ENCODE measurements around the gene KRT15. TPM values are rescaled to one million over a fixed set of nuclear protein-coding genes. Genes with fewer than 3 reads are reported as not detected.

Gene KRT15
- total RNA-seq, 1 experiment from 2014 or later = 0.55 TPM

DNA sequence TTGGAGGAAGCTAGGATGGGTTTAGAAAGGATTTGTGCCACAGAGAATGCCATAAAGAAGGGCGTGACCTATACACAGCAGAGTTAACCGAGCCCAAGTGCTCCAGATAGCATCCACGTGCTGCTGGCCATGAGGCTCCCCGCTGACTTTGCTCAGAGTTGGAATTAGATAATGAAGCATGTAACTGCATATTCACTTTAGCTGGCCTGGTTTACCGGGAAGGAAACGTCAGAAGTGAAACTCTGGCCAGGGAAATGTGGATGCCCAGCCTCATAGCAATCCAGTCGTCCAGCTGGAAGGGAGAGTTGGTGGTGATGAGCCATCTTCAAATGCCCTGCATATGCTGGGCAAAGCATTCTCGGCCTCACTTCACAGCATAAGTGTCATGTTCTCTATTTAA, 43.8 kb downstream of the KRT15 start (continued):
- TF ChIP-seq, protein P1, sequence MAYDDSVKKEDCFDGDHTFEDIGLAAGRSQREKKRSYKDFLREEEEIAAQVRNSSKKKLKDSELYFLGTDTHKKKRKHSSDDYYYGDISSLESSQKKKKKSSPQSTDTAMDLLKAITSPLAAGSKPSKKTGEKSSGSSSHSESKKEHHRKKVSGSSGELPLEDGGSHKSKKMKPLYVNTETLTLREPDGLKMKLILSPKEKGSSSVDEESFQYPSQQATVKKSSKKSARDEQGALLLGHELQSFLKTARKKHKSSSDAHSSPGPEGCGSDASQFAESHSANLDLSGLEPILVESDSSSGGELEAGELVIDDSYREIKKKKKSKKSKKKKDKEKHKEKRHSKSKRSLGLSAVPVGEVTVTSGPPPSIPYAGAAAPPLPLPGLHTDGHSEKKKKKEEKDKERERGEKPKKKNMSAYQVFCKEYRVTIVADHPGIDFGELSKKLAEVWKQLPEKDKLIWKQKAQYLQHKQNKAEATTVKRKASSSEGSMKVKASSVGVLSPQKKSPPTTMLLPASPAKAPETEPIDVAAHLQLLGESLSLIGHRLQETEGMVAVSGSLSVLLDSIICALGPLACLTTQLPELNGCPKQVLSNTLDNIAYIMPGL (CRISPR knock-in tag; IDR thresholded peaks at IDR 0.05) = no peak
- TF ChIP-seq, protein P2, sequence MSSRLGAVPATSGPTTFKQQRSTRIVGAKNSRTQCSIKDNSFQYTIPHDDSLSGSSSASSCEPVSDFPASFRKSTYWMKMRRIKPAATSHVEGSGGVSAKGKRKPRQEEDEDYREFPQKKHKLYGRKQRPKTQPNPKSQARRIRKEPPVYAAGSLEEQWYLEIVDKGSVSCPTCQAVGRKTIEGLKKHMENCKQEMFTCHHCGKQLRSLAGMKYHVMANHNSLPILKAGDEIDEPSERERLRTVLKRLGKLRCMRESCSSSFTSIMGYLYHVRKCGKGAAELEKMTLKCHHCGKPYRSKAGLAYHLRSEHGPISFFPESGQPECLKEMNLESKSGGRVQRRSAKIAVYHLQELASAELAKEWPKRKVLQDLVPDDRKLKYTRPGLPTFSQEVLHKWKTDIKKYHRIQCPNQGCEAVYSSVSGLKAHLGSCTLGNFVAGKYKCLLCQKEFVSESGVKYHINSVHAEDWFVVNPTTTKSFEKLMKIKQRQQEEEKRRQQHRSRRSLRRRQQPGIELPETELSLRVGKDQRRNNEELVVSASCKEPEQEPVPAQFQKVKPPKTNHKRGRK (CRISPR knock-in tag; IDR thresholded peaks at IDR 0.05; ENCODE audit: borderline replicate concordance) = no peak
- TF ChIP-seq GRHL2 (CRISPR knock-in tag; IDR thresholded peaks at IDR 0.05; ENCODE audit: insufficient replicate concordance, severe bottlenecking) = no peak
- no peak for TF ChIP-seq NFYB (CRISPR knock-in tag; conservative IDR thresholded peaks at IDR 0.05; ENCODE audit: low read depth)

DNA sequence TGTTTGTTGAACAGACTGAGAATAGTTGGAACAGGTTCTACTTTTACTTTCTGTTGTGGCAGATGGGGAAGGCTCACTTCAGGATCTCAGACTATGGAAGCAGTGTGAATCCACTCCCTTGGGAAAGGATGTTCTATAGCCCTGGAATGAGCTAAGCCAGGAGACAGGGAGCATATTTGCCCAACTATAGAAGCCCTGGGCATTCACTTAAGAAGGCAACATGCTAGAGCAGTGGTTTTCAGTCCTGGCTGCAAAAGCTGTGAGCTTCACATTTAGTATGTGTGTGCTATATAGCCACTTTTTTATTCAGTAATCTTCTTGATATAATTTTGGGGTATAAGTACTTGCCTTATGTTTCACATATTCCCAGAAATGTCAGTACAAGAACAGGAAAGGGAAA, 50.3 kb downstream of the KRT15 start:
- Mint-ChIP-seq H3K4me1 (no peaks in the 10 kb centered on the region), H3K27ac (no peak overlapping the region), H3K27me3 (ENCODE audit: low read depth) (peaks cover 5% of the 10 kb centered on the region), H3K9me3 (peaks cover 25% of the 10 kb centered on the region), H3K36me3 (no peaks in the 10 kb centered on the region), H3K4me3 (no peak overlapping the region)
- DNase-seq (ENCODE audit: low spot score) (no peak), ATAC-seq (no peak)
- TF ChIP-seq FOXP1 (CRISPR knock-in tag; IDR thresholded peaks at IDR 0.05; ENCODE audit: borderline replicate concordance) (no peak), RORB (CRISPR knock-in tag; IDR thresholded peaks at IDR 0.05) (no peak), ETV6 (CRISPR knock-in tag; IDR thresholded peaks at IDR 0.05) (no peak), MXD4 (CRISPR knock-in tag; IDR thresholded peaks at IDR 0.05; ENCODE audit: borderline replicate concordance) (no peak), FOXK1 (CRISPR knock-in tag; IDR thresholded peaks at IDR 0.05) (no peak), SOX15 (CRISPR knock-in tag; IDR thresholded peaks at IDR 0.05) (no peak), SMAD3 (CRISPR knock-in tag; IDR thresholded peaks at IDR 0.05; ENCODE audit: borderline replicate concordance) (no peak), CBFB (CRISPR knock-in tag; IDR thresholded peaks at IDR 0.05; ENCODE audit: low read depth) (no peak)
- TF ChIP-seq, protein P3, sequence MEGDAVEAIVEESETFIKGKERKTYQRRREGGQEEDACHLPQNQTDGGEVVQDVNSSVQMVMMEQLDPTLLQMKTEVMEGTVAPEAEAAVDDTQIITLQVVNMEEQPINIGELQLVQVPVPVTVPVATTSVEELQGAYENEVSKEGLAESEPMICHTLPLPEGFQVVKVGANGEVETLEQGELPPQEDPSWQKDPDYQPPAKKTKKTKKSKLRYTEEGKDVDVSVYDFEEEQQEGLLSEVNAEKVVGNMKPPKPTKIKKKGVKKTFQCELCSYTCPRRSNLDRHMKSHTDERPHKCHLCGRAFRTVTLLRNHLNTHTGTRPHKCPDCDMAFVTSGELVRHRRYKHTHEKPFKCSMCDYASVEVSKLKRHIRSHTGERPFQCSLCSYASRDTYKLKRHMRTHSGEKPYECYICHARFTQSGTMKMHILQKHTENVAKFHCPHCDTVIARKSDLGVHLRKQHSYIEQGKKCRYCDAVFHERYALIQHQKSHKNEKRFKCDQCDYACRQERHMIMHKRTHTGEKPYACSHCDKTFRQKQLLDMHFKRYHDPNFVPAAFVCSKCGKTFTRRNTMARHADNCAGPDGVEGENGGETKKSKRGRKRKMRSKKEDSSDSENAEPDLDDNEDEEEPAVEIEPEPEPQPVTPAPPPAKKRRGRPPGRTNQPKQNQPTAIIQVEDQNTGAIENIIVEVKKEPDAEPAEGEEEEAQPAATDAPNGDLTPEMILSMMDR (IDR thresholded peaks at IDR 0.05) = no peak
- POLR2A ChIA-PET = no interaction called here
- CTCF ChIA-PET = interaction anchor here (0.6 kb wide), 1 partner anchor 419 kb away, joined by 4 read pairs; no protein-coding TSS in a partner anchor

DNA sequence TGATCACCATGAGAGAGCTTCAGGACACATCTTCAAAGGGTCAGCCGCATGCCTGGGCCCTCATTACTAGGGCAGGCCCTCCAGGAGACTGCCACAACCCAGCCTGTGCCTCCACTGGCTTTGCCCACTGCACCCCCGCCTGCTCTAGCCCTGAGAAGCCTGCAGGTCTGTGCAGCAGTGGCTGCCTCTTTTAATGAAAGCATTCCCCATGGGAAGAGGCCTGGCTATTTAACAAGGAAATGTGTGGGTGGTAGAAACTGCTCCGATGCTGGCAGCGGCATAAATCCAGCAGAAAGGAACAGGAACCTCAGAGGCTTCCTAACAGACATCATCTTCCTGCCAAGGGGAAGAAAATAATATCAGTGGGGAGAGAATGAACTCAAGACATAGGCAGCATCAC, 51.1 kb downstream of the KRT15 start:
- Mint-ChIP-seq H3K9me3 (peaks cover 25% of the 10 kb centered on the region), H3K27ac (no peak overlapping the region), H3K4me1 (no peaks in the 10 kb centered on the region), H3K4me3 (no peak overlapping the region), H3K36me3 (no peaks in the 10 kb centered on the region), H3K27me3 (ENCODE audit: low read depth) (peaks cover 5% of the 10 kb centered on the region)
- TF ChIP-seq, protein P4, sequence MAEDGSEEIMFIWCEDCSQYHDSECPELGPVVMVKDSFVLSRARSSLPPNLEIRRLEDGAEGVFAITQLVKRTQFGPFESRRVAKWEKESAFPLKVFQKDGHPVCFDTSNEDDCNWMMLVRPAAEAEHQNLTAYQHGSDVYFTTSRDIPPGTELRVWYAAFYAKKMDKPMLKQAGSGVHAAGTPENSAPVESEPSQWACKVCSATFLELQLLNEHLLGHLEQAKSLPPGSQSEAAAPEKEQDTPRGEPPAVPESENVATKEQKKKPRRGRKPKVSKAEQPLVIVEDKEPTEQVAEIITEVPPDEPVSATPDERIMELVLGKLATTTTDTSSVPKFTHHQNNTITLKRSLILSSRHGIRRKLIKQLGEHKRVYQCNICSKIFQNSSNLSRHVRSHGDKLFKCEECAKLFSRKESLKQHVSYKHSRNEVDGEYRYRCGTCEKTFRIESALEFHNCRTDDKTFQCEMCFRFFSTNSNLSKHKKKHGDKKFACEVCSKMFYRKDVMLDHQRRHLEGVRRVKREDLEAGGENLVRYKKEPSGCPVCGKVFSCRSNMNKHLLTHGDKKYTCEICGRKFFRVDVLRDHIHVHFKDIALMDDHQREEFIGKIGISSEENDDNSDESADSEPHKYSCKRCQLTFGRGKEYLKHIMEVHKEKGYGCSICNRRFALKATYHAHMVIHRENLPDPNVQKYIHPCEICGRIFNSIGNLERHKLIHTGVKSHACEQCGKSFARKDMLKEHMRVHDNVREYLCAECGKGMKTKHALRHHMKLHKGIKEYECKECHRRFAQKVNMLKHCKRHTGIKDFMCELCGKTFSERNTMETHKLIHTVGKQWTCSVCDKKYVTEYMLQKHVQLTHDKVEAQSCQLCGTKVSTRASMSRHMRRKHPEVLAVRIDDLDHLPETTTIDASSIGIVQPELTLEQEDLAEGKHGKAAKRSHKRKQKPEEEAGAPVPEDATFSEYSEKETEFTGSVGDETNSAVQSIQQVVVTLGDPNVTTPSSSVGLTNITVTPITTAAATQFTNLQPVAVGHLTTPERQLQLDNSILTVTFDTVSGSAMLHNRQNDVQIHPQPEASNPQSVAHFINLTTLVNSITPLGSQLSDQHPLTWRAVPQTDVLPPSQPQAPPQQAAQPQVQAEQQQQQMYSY (CRISPR knock-in tag; IDR thresholded peaks at IDR 0.05) = no peak
- no peak for TF ChIP-seq ETV6 (CRISPR knock-in tag; IDR thresholded peaks at IDR 0.05)
- TF ChIP-seq, protein P5, sequence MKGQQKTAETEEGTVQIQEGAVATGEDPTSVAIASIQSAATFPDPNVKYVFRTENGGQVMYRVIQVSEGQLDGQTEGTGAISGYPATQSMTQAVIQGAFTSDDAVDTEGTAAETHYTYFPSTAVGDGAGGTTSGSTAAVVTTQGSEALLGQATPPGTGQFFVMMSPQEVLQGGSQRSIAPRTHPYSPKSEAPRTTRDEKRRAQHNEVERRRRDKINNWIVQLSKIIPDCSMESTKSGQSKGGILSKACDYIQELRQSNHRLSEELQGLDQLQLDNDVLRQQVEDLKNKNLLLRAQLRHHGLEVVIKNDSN (CRISPR knock-in tag; IDR thresholded peaks at IDR 0.05) = no peak
- ChIA-PET POLR2A (no interaction called here), CTCF (interaction anchor here (1.1 to 1.3 kb wide), 2 partner anchors 82 to 196 kb away, joined by 5 to 8 read pairs; no protein-coding TSS in a partner anchor)
- ATAC-seq (no peak), DNase-seq (ENCODE audit: low spot score) (no peak)

All from WTC11 (cell line).